Gastroesophageal sphincter (tissue), 3 donors: ENCODE data around the gene ADAM19.

Source experiments
- EP300 ChIP-seq: sonication (generic); formaldehyde crosslinking; IDR thresholded peaks from one replicate; pipeline ENCODE4 v1.6.1; 2017; ENCODE audit warnings: antibody characterized with exemption, mild to moderate bottlenecking
- POLR2A ChIP-seq, 2 donors: fragments of 450-650 bp; IDR thresholded peaks; one replicate each; pipeline ENCODE4 v1.6.1; 2017; ENCODE audit warnings: antibody characterized with exemption in 2 of 2, mild to moderate bottlenecking in 2 of 2, moderate library complexity in 1 of 2
- POLR2AphosphoS5 ChIP-seq: sonication (generic); formaldehyde crosslinking; IDR thresholded peaks from one replicate; pipeline ENCODE4 v1.6.1; 2017; ENCODE audit warnings: antibody characterized with exemption
- TF ChIP-seq, protein P1 (sequence below), 4 experiments: fragments of 200-600 bp in 2 of 4; fragments of 450-650 bp in 2 of 4; sonication (generic) in 1 of 4; IDR thresholded peaks; one replicate each; pipeline ENCODE4 v1.5.1; 2017 to 2019; ENCODE audit warnings: antibody characterized with exemption in 4 of 4, mild to moderate bottlenecking in 2 of 4, moderate library complexity in 2 of 4

DNA sequence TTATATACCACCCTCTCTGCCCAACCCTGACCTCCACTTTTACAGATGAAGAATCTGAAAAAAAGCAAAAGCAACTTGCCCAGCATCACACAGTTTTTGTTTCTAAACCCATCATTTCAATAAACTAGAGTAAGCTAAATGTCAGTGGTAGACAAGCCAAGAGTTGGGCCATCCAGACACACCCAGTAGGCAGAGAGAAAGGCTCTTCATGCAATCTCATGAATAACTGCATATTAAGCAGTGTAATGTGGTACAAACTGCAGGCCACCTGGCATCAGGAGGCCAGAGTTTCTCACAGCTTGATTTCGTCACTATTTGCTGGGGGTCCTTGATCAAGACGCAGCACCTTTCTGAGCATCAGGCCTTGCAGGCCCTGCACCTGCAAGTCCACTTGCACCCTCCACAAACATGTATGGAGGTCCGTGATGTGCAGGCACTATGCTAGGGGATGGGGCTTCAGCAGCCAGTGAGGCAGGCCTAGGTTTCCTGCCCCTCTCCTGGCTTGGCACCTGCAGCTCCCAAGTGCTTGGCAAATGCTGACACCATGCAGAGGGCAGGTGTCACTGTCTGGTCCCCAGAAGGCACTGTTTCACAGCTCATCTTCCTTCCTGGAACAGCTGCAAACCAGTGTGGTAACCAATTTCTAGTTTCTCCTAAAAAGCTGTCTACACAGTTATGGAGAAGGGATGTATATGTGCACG is 29.8 kb downstream of the ADAM19 start:
- TF ChIP-seq POLR2A (IDR thresholded peaks at IDR 0.05), result no peak
- TF ChIP-seq, protein P1, sequence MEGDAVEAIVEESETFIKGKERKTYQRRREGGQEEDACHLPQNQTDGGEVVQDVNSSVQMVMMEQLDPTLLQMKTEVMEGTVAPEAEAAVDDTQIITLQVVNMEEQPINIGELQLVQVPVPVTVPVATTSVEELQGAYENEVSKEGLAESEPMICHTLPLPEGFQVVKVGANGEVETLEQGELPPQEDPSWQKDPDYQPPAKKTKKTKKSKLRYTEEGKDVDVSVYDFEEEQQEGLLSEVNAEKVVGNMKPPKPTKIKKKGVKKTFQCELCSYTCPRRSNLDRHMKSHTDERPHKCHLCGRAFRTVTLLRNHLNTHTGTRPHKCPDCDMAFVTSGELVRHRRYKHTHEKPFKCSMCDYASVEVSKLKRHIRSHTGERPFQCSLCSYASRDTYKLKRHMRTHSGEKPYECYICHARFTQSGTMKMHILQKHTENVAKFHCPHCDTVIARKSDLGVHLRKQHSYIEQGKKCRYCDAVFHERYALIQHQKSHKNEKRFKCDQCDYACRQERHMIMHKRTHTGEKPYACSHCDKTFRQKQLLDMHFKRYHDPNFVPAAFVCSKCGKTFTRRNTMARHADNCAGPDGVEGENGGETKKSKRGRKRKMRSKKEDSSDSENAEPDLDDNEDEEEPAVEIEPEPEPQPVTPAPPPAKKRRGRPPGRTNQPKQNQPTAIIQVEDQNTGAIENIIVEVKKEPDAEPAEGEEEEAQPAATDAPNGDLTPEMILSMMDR (IDR thresholded peaks at IDR 0.05), result no peak
- no peak for TF ChIP-seq EP300
- TF ChIP-seq POLR2AphosphoS5, result peak; percentile 31
